GM21528 (cell line): ENCODE measurements around the gene ZBTB25.

Experiments
- ATAC-seq: cut with Tn5 transposase; IDR thresholded peaks from one replicate; pipeline ENCODE4 v1.9.1; 2021; ENCODE audit warnings: mild to moderate bottlenecking, moderate library complexity; ENCODE audit not compliant: unreplicated experiment, low FRiP score

The ZBTB25 gene, protein sequence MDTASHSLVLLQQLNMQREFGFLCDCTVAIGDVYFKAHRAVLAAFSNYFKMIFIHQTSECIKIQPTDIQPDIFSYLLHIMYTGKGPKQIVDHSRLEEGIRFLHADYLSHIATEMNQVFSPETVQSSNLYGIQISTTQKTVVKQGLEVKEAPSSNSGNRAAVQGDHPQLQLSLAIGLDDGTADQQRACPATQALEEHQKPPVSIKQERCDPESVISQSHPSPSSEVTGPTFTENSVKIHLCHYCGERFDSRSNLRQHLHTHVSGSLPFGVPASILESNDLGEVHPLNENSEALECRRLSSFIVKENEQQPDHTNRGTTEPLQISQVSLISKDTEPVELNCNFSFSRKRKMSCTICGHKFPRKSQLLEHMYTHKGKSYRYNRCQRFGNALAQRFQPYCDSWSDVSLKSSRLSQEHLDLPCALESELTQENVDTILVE

DNA sequence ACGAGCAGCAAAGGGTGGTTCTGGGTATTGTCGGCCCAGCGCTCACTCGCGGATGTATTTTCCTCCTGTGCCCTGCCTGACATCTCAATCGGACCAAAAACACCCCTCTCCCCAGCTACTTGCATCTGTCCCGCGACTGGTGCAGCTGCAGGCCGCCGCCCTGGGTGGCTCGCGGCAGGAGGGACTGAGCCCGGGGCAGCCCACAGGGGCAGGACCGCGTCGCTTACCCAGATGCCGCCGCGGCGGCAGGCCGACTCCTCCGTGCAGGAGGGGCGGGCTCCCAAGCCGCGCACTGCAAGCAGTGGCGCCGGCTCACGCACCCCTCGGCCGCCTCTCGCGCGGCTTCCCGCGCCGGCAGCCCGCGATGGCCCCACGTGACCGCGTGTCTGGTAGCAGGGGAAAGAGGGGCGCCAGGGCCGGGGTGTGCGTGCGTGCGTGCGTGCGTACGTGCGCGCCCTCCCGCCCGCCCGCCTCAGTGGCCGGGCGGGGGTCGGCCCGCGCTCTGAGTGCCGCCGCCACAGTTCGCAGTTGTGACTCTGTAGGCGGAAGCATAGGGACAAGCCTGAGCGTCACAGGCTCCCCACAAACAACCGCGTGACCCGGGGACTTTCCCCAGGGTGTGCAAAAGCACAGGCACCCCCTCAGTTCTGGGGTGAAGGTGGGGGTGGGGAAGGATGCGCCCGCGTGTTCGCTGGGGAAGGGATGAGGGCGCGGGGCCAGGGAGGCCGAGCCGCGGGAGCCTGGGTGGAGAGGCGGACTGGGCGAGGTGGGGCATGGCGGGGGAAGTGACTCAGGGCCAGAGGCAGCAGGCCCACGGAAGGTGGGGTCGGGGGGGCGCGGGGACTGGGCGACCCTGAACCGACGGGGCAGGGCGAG lies at the start of gene ZBTB25:
ZBTB25 (minus strand) TSS at position 405 of the 876 bp plus-strand sequence. CDS start 13,305 bp downstream, outside the sequence.
- peak; percentile 60 for ATAC-seq

DNA sequence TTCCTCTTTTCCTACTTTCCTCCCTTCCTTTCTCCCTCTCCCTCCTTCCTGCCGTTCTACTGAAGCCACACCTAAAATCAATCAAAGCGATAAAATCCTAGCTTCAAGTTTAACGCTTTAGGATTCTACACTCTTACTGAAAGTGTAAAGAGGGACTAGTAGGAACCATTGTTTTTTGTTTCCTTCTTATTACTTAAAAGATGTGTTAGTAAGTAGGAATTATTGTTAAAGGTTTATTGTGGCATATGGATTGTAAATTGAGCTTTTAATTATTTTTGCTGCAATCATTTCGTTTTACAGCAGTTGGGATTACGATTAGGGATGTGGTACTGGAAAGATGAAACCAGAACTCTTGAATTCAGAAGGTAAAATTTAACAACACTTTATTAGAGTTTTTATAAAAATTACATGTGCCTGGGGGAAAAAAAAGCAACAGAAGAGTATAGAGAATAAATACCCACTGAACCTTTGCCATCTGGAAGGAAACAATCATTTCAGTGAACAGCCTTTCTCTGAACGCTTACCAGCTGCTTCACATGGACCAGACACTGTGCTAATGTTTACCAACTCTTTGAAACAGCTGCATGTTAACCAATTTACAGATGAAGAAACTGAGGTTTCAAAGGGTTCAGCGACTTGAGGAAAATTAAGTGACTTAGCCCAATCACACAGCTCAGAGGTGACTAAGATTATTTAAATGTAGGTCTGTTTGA lies 47.1 kb upstream of the ZBTB25 start:
- ATAC-seq = no peak

DNA sequence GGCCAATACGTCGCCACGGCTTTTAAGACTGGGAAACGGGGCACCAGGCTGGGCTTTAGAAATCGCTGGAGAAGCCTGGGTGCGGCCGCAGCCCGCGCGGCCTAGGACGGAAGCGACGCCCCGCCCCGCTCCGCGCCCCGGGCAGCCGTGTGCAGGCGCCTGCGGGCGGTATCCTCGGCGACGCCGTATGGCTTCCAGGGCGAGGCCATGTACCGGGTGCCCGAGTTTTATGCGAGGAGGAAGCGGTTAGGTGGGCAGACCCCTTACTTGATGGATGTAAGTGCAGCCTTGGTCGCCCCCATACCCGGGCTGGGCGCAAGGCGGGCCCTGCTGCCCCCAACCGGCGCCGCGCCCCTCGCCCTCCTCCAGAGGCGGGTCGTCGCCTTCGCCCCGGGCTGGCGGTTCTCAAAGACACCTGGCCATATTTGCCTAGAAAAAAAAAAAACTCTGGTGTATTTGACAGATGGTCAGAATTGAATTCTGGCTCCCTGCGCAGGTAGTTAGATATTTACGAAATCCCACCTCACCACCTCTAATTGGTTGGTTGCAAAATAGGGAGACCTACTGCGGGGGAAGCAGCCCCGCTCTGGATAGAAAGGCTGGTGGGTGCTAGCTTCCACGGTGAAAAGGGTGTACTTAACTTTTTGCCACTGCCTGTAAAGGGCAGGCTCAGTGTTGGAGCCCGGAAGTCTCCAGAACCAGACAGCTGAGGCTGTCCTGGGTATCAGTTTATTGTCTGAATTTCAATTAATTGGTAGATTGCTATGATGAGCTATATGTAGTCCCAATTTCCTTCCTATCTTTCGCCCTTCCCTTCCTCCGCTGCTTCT lies 46.4 kb upstream of the ZBTB25 start, which contains the start of gene PPP1R36:
PPP1R36 (plus strand) TSS at position 171 of the 830 bp plus-strand sequence; CDS start at position 208, 37 bp downstream.
- ATAC-seq = no peak

DNA sequence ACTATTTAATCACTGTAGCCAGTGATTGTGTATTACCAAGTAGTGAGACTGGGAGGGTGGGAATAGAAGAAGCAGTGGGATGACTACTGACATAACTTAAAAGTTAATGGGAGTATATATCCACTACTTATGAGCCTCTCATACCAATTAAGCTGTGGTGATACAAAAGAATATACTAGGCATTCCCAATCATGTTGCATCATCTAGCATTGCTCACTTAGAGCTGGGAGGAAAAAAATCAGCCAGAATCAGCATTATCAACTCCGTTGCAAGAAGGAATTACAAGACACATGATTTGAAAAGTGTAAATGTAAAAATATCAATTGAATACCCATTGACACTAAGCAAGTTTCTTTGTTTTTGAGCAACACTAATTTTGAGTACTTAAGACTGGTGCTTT lies 45.4 kb upstream of the ZBTB25 start:
- no peak for ATAC-seq

DNA sequence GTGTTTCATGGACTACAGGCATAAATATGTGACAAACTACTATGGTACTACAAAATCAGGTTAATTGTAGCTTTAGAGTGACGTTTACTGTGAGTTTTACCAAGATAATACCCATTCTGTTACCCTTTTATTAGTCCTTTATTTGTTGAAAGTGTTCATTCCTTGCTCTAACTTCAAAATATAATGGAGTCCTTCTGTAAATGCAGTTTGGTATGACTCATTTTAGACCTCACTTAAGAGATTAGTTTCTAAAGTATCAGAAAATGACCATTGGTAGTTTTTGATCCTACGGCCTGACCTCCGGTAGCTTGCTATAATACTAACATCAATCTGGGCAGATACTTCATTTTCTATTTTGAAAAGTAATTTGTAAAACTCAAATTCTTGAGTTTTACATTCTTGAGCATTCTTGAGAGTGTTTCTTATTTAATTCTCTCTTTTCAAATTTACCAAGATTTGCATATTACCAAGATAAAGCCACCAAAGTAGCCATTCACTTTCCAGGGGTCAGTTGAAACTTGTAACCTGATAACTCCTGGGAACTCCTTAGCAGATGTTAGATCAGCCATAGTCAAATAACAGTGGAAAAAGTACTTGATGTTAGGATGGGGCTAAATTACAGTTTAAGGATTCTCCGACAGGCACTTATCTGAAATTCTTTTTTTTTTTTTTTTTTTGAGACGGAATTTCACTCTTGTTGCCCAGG lies 41.1 kb upstream of the ZBTB25 start:
- ATAC-seq = no peak

DNA sequence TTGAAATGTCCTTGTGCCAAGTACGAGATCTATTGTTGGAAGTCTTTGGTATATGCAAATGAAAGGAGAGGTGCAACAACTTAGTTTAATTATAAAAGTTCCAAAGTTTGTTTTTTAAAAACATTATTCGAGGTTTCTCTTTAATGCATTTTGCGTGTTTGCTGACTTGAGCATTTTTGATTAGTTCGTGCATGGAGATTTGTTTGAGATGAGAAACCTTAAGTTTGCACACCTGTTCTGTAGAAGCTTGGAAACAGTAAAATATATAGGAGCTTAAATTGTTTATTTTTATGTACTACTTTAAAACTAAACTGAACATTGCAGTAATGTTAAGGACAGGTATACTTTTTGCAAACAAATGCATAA lies 39.2 kb upstream of the ZBTB25 start:
- ATAC-seq = no peak

DNA sequence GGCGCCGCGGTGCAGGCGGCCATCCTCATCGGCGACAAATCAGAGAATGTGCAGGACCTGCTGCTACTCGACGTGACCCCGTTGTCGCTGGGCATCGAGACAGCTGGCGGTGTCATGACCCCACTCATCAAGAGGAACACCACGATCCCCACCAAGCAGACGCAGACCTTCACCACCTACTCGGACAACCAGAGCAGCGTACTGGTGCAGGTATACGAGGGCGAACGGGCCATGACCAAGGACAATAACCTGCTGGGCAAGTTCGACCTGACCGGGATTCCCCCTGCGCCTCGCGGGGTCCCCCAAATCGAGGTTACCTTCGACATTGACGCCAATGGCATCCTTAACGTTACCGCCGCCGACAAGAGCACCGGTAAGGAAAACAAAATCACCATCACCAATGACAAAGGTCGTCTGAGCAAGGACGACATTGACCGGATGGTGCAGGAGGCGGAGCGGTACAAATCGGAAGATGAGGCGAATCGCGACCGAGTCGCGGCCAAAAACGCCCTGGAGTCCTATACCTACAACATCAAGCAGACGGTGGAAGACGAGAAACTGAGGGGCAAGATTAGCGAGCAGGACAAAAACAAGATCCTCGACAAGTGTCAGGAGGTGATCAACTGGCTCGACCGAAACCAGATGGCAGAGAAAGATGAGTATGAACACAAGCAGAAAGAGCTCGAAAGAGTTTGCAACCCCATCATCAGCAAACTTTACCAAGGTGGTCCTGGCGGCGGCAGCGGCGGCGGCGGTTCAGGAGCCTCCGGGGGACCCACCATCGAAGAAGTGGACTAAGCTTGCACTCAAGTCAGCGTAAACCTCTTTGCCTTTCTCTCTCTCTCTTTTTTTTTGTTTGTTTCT lies 38.6 kb upstream of the ZBTB25 start:
- ATAC-seq = no peak

DNA sequence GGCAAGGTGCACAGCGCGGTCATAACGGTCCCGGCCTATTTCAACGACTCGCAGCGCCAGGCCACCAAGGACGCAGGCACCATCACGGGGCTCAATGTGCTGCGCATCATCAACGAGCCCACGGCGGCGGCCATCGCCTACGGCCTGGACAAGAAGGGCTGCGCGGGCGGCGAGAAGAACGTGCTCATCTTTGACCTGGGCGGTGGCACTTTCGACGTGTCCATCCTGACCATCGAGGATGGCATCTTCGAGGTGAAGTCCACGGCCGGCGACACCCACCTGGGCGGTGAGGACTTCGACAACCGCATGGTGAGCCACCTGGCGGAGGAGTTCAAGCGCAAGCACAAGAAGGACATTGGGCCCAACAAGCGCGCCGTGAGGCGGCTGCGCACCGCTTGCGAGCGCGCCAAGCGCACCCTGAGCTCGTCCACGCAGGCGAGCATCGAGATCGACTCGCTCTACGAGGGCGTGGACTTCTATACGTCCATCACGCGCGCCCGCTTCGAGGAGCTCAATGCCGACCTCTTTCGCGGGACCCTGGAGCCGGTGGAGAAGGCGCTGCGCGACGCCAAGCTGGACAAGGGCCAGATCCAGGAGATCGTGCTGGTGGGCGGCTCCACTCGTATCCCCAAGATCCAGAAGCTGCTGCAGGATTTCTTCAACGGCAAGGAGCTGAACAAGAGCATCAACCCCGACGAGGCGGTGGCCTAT lies 37.8 kb upstream of the ZBTB25 start:
- ATAC-seq = no peak

DNA sequence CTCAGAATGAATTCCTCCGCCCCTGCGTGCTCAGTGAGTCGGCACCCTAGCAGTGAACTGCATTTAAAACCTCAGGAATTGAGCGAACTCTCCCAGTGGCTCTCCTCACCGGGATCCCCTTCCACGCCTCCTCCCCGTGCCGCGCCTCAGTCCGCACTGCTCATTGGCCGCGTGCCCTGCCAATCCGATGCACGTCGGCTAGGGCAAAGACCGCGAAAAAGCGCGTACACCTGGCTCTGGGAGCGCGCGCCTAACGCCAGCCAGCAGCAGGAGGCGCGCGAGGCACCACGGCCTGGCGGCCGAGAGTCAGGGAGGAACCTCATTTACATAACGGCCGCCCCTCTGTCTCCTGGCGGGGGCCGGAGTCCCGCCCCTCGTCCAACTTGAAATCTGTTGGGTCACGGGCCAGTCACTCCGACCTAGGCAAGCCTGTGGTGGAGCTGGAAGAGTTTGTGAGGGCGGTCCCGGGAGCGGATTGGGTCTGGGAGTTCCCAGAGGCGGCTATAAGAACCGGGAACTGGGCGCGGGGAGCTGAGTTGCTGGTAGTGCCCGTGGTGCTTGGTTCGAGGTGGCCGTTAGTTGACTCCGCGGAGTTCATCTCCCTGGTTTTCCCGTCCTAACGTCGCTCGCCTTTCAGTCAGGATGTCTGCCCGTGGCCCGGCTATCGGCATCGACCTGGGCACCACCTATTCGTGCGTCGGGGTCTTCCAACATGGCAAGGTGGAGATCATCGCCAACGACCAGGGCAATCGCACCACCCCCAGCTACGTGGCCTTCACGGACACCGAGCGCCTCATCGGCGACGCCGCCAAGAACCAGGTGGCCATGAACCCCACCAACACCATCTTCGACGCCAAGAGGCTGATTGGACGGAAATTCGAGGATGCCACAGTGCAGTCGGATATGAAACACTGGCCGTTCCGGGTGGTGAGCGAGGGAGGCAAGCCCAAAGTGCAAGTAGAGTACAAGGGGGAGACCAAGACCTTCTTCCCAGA lies 36.9 kb upstream of the ZBTB25 start, which contains the start of gene HSPA2:
HSPA2 (plus strand) TSS at position 534 of the 995 bp plus-strand sequence; CDS start at position 643, 109 bp downstream.
- peak; percentile 94 for ATAC-seq

DNA sequence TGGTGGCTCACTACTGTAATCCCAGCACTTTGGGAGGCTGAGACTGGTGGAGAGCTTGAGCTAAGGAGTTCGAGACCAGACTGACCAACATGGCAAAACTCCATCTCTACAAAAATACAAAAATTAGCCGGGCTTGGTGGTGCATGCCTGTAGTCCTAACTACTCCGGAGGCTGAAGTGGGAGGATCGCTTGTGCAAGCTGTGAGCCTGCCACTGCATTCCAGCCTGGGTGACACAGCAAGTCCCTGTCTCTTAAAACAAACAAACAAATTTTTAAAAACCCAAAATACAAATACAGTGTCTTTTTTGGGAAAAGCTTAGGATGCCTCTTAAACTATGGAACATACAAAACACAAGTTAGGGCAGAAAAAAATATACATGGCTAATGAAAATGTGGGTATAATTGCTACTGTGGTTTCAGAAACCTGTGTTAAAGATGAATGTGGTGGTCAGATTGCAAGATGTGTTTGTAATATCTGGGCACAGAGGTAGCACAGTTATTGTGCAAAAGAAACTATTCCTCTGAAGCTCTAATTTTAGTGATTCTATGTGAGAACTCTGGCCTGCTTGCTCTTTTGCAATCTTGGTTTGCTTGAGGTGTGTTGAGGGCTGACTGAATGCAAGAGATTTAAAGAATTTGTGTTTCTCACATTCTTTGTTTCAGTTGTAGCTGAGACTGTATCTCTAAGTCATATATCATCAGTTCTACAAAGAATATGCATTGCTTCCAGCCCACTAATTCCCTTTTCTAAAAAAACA lies 33.0 kb upstream of the ZBTB25 start:
- ATAC-seq = no peak

DNA sequence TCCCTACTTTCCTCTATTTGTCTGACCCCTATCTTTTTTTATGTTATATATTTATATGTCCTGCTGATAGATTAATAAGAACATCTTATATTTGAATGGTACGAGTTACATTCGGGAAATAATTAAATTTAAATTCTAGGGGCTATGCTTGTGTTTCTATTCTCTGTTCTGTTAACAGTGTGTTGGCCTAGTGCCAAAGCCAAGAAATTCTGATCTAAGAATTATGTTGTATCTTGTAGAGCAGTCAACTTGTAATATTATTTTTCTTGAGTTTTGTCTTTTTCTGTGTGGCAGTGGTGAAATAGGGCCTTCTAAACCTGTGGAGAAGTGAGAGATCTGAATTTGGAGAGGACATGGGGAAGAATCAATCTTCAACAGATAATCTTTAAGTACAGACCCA lies 27.9 kb upstream of the ZBTB25 start:
- ATAC-seq = no peak

DNA sequence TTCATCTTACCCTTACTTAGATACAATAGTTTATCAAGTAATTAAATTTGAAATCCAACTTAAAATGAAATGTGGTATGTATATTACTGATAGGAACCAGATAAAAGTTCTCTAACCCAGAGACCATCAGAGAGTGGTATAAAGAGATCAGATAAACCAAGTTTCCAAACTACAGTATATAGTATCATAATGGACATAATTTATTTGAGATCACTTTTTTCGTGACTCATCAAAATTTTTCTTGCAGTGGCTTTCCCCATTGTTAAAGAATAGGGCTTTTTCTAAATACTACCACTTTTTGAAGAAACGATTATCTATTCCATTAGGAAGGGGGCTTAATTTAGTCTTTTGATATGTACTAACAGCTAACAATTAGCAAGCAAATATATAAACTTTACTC lies 21.7 kb upstream of the ZBTB25 start:
- ATAC-seq = no peak

DNA sequence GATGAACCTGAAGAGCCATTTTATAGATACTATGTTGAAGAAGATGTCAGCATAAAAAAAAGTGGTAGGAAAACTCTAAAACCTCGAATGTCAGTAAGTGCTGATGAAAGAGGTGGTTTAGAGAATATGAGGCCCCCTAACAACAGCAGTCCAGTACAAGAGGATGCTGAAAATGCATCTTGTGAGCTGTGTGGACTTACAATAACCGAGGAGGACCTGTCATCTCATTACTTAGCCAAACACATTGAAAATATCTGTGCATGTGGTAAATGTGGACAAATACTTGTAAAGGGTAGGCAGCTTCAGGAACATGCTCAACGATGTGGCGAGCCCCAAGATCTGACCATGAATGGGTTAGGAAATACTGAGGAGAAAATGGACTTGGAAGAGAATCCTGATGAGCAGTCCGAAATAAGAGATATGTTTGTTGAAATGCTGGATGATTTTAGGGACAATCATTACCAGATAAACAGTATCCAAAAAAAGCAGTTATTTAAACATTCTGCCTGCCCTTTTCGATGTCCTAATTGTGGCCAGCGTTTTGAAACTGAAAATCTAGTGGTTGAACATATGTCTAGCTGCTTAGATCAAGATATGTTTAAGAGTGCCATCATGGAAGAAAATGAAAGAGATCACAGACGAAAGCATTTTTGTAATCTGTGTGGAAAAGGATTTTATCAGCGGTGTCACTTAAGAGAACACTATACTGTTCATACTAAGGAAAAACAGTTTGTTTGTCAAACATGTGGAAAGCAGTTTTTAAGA lies 19.1 kb upstream of the ZBTB25 start:
- ATAC-seq = no peak

DNA sequence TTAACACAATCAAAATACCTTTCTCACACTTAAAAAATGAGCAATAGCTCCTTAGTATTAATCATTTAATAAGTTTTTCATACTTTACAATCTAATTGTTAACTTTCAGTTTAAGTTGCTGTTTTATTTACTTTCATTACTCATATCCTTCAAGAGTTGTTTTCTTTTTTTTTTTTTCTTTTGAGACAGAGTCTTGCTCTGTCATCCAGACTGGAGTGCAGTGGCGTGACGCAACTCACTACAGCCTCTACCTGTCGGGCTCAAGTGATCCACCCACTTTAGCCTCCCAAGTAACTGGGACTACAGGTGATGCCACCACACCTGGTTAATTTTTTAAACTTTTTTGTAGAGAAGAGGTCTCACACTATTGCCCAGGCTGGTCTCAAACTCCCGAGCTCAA lies 17.1 kb upstream of the ZBTB25 start:
- no peak for ATAC-seq

DNA sequence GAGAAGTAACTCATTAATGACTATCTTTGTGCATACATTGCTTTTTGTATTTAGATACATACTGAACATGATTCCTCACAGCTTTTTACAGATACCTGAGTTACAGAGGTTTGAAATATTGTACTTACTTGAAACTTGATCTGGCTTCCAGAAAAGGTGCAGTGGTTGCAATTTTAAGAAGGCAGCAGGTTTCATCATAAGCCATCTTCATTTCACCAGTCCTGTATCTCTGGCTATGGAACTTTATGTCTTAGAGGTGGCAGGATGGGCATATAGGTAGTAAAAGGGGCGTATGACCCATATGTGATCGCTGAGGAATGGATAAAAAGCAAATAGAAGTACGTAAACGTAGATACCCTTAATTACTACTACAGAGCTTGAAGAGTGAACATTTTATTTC lies 14.6 kb upstream of the ZBTB25 start:
- no peak for ATAC-seq
